Spinal cord (tissue), 10 donors: Measurements from ENCODE around the gene PSMD5. TPM values are rescaled to one million over a fixed set of nuclear protein-coding genes. Genes with fewer than 3 reads are reported as not detected.

Experiments used
- DNase-seq, 6 donors: peaks; one replicate each; pipeline versions ENCODE4 v3.0.0 to v3.0.0-alpha.2; 2013 to 2015; ENCODE audit warnings: low spot score in 6 of 6, low read depth in 4 of 6
- H3K27ac ChIP-seq: one replicate; pipeline ENCODE4 v1.5.1; 2013; ENCODE audit warnings: low read depth, low read length, control low read depth
- H3K27me3 ChIP-seq: one replicate; pipeline ENCODE4 v1.6.1; 2013; ENCODE audit warnings: low read length; ENCODE audit not compliant: control insufficient read depth, insufficient read depth
- H3K36me3 ChIP-seq: one replicate; pipeline ENCODE4 v1.6.1; 2013; ENCODE audit warnings: low read length; ENCODE audit not compliant: control insufficient read depth, insufficient read depth
- H3K4me1 ChIP-seq: one replicate; pipeline ENCODE4 v1.6.1; 2013; ENCODE audit warnings: low read length; ENCODE audit not compliant: control insufficient read depth, insufficient read depth
- H3K4me3 ChIP-seq: one replicate; pipeline ENCODE4 v1.5.1; 2013; ENCODE audit warnings: low read depth, low read length, control low read depth
- H3K9me3 ChIP-seq: one replicate; pipeline ENCODE4 v1.6.1; 2013; ENCODE audit warnings: low read length; ENCODE audit not compliant: control insufficient read depth, insufficient read depth
- WGBS: methylation state at CpG from one replicate; pipeline ENCODE4 v1.1.5; 2013; ENCODE audit warnings: missing lambda C conversion rate; ENCODE audit not compliant: insufficient coverage; 5-methylcytosine and 5-hydroxymethylcytosine counted together
- long read RNA-seq, 4 donors: transcript quantifications; one replicate each; lab custom pipeline, GENCODE V29; 2026
- polyA plus RNA-seq, 2 donors: library from polyadenylated mRNA; unstranded; fragments of 120-200 nt; gene quantifications; one replicate each; pipeline ENCODE4 v1.2.1, GENCODE V29; 2013; ENCODE audit not compliant: insufficient read length in 2 of 2
- total RNA-seq, 2 donors: library from RNA; depleted of rRNA in 1 of 2; stranded (reverse); fragments of 120-200 nt in 1 of 2; fragments of >200 nt in 1 of 2; gene quantifications; one replicate each; pipeline versions ENCODE4 v1.2.3 to v1.2.4, GENCODE V29; 2013 to 2014
- donor health status: healthy.

The PSMD5 gene
- total RNA-seq: 10 to 100 TPM; 21.0 to 32.0 TPM
- 10 to 100 TPM; 24.7 to 25.0 TPM for polyA plus RNA-seq
- long read RNA-seq, donor 1, transcript PSMD5-201 (10 exons, 3,443 nt): major isoform, 6 of 6 reads
- long read RNA-seq, donor 1, partial matches to known transcripts: 0 of 6 reads
- long read RNA-seq, donor 1, other reads (novel, unspliced or antisense): 0 of 6 reads
- long read RNA-seq, donor 2: 0 reads
- long read RNA-seq, donor 3: 0 reads
- long read RNA-seq, donor 4, partial matches to known transcripts: 0 of 4 reads
- long read RNA-seq, donor 4, other reads (novel, unspliced or antisense): 0 of 4 reads

DNA sequence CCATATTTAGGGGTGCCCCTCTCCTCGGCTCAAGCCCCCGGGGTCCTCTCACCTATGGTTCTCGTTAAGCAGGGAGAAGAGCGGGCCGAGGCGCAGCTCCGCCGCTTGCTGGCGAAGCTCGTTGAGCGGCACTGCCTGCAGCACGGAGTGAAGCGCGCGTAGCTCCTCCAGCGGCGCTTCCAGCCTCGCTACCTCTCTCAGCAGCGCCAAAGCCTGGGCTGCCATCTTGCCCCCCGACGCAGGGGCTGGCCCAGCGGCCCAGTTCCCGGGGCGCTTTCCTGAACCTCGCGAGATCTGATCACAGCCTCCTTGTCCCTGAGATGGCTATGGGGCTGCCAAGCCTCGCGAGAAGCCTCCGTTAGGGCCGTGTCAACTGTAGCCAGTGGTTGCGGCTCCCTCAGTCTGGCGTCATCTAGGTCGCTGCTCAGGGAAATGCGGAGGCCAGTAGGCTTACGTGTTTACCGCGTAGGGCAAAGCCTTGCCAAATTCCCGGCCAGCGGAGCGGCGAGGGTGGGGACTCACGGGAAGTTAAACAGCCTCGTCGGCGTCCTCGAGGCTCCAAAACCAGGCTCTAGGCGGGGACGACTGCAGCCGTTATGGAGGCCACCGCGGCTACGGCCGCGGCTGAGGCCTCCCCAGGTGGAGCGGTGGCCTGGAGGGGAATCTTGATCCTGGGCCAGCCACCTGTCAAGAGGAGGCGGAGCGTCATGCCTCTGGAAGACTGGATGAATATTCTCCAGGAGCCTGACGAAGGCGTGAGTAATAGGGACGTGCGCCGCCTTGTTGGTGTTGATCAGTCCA, at the start of gene PSMD5:
TSS of gene PSMD5 (minus strand) at position 238 of the 801 bp plus-strand sequence. CDS start at position 225, 13 bp downstream.
- Histone ChIP-seq H3K4me3 (peak within 1 kb of the TSS; percentile 91), H3K9me3 (peaks cover 2% of the 10 kb centered on the region), H3K27me3 (no peaks in the 10 kb centered on the region), H3K27ac (peak within 1 kb of the TSS; percentile 95), H3K36me3 (peaks cover 7% of the 10 kb centered on the region), H3K4me1 (peaks cover 32% of the 10 kb centered on the region)
- peak; percentile 84 to 99 (median 91) for DNase-seq
- WGBS: 2% methylated on average over 62 of the region's 62 CpGs

DNA sequence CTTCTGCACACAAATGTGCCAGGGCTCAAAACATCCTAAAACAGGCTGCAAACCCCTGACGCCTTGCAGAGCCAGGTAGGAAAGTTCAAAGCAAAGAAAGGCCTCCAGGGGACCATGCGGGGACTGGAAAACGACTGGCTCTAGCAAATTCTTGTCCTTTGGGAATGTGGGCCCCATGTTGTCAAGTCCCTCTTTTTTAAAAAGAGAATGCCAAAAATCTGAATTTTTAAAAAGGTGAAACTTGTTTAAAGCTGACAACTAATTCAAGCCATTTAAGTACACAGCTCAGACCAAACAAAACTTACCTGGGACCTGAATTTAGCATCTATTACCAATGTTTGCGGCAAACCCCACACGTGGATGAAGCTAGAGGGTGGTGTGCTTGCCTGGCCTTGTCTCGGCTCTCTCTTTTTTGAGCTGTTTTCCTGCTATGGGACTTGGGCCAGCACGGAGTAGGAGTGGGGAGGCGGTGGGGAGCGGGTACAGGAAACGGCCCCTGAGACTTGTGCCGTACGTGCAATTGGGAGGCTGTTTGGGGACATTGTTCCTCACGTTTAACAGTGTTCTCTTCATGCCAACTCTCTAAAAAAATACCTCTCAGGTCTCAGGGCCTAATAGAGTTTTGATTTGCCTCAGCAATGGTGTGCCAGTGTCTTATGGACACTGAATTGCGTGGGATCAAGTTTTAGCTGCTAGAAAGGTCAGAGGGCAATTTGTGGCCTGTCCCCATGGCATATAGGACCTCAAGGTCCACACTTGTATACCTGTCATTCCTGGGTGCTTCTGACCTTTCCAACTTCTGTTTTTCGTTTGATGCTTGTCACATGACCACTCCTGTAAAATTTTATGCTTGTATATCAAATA, 49.4 kb upstream of the PSMD5 start:
- H3K4me3 ChIP-seq: no peak overlapping the region
- H3K27ac ChIP-seq: no peak overlapping the region
- DNase-seq: no peak
- H3K9me3 ChIP-seq: no peaks in the 10 kb centered on the region
- 65% methylated on average over 7 of the region's 15 CpGs for WGBS
- no peaks in the 10 kb centered on the region for H3K36me3 ChIP-seq
- H3K27me3 ChIP-seq: no peaks in the 10 kb centered on the region
- peaks cover 17% of the 10 kb centered on the region for H3K4me1 ChIP-seq

DNA sequence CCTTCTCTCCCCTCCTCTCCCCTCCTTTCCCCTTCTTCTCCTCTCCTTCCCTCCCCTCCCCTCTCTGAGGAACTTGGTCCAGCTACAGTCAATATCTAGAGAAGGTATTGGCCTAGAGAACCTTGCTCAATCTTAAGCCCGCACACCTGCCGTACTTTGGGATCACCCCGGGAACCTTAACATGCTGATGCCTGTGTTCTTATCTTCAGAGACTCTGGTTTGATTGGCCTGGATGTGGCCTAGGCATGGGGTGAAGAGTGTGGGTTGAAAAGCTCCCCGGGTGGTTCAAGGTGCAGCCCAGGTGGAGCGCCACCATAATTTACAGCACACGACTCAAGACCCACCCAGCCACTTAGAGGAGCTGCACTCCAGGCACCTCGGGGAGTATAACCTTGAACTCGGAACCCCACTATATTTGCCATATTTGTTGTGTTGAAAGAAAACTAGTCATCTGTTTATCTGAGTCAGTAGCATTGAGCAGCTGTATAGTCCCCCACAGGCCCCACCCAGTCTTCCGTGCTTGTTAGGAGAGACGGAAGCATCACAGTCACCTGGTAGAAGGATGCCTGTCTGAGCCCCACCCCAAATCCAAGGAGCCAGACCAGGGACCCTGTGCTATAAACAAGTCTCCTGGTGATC, 48.6 kb upstream of the PSMD5 start:
- Histone ChIP-seq H3K36me3 (no peaks in the 10 kb centered on the region), H3K27me3 (no peaks in the 10 kb centered on the region), H3K9me3 (no peaks in the 10 kb centered on the region), H3K4me1 (peaks cover 12% of the 10 kb centered on the region), H3K4me3 (no peak overlapping the region), H3K27ac (no peak overlapping the region)
- no peak for DNase-seq
- WGBS: 90% methylated on average over 2 of the region's 10 CpGs

DNA sequence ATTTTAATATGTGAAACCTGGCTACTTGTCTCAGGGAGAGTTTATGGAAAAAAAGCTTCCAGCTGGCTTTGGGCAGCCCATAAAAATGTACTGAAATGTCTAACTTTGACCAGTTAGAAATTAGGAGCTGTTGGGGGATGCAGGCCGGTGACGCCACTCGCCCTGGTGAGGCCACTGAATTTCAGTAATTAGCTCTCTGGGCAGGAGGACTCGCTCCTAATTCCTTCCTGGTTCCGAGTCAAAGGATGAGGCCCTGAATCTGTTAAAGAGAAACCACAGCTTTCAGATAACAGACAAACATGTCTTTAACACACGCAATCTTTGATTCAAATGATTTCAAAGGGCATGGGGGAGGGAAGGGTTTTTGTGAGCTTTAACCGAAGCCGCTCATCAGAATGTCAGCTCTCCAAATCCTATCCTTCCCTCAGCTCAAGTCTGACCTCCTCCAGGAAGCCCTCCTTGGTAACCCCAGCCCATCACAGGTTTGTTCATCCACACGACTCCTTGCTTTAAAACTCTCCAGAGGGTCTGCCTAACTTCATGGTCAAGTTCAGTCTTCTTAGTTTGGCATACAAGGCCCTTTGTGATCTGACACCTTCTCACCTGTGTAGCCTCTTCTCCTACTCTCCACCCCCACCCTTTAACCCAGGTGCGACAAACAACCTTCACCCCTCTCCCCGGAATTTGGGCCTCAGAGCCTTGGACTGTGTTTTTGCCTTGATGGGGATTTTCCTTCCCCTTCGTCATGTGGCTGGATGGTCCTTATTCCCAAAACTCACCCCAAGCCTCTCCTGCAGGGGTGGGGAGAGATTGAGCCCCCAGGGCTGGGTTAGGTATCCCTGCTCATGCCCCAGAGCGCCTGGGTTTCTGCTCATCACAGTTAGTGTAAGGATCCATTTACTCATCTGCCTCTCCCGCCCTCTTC, 47.9 kb upstream of the PSMD5 start:
- H3K4me1 ChIP-seq: peaks cover 12% of the 10 kb centered on the region
- no peak overlapping the region for H3K27ac ChIP-seq
- H3K36me3 ChIP-seq: no peaks in the 10 kb centered on the region
- no peaks in the 10 kb centered on the region for H3K9me3 ChIP-seq
- H3K4me3 ChIP-seq: no peak overlapping the region
- no peak for DNase-seq
- WGBS: 78% methylated on average over 7 of the region's 14 CpGs
- no peaks in the 10 kb centered on the region for H3K27me3 ChIP-seq

DNA sequence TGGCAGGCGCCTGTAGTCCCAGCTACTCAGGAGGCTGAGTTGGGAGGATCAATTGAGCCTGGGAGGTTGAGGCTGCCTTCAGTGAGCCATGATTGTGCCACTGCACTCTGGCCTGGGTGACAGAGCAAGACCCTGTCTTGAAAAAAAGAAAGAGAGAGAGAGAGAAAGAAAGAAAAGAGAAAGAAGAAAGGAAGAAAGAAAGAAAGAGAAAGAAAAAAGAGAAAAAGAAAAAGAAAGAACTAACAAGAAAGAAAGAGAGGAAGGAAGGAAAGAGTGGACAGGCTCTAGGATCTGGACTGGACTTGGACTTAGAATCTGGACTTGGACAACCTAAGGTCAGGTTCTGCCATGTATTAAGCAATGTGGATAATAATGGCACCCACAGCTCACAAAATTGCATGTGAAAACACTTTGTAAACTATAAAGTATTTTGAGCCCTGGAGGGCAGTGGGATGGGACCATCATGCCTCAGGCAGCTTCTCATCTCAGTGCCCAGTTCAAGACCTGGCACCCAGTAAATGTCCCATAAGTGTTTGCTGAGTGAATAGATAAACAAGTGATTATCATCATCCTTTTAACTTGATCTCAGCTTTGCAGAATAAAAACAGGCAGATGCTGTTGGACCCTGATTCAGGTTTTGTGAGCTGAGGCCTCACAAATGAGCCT, 47.0 kb upstream of the PSMD5 start:
- Histone ChIP-seq H3K9me3 (no peaks in the 10 kb centered on the region), H3K36me3 (no peaks in the 10 kb centered on the region), H3K27ac (no peak overlapping the region), H3K4me3 (no peak overlapping the region), H3K4me1 (peaks cover 9% of the 10 kb centered on the region), H3K27me3 (no peaks in the 10 kb centered on the region)
- WGBS: 91% methylated on average over 1 of the region's 1 CpG
- peak in 1 of 6 donors; percentile 46 for DNase-seq

DNA sequence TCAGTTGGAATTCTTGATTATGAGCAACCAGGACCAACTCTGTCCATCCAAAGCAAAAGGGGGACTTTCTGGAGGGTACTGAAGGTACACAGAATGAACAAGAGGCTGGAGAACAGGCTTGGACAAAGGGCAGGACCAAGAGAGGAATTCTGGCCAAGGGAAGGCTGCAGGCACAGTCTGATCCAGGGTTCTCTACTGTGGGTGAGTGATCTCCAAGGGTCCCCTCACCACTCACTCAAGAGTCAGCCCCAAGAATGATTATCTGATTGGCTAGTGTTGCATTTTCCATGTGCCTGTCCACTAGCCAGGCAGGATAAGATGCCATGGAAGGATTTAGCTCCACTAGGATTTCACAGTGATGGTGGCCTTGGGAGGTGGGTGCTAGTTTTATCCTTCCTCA, 45.9 kb upstream of the PSMD5 start:
- Histone ChIP-seq H3K27me3 (no peaks in the 10 kb centered on the region), H3K4me3 (no peak overlapping the region), H3K27ac (no peak overlapping the region), H3K4me1 (no peaks in the 10 kb centered on the region), H3K9me3 (no peaks in the 10 kb centered on the region), H3K36me3 (no peaks in the 10 kb centered on the region)
- DNase-seq: no peak

DNA sequence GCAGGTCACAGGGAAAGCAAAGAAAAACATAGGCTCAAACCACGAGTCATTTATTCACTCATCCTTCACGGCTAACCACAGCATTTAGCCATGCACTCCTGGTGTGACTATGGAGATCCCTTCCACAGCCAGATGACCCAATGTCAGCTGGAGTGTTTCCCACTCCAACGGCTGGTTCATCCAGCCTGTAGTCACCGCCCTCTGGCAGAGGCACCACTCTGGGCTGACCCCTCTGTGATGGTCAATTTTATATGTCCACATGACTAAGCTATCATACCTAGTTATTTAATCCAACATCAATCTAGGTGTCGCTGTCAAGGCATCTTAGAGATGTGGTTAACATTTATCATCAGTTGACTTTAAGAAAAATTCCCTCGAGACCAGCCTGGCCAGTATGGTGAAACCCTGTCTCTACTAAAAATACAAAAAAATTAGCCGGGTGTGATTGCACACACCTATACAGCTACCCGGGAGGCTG, 43.8 kb upstream of the PSMD5 start:
- Histone ChIP-seq H3K9me3 (no peaks in the 10 kb centered on the region), H3K27me3 (no peaks in the 10 kb centered on the region), H3K36me3 (no peaks in the 10 kb centered on the region), H3K27ac (no peak overlapping the region), H3K4me1 (no peaks in the 10 kb centered on the region), H3K4me3 (no peak overlapping the region)
- DNase-seq: no peak
- 37% methylated on average over 3 of the region's 8 CpGs for WGBS

DNA sequence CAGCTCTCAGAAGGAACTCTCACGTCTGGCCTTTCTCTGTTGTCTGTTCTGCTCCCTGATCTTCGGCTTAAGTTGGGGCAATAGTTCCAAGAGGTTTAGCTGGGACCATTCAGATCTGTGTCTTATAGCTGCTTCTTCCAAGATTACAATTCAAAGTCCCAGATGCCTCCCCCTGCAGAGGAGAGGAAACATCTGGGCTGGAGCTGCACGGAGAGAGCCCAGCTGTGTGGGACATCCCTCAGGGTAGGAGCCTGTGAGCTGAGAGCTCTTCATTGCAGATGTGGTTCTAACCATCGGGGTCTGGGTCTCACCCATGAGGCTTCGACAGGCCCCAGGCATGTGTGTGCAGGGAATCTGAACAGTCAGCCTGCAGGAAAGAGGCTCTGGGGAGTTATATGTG, 43.2 kb upstream of the PSMD5 start:
- Histone ChIP-seq H3K27ac (no peak overlapping the region), H3K4me3 (no peak overlapping the region), H3K9me3 (no peaks in the 10 kb centered on the region), H3K27me3 (no peaks in the 10 kb centered on the region), H3K4me1 (no peaks in the 10 kb centered on the region), H3K36me3 (no peaks in the 10 kb centered on the region)
- WGBS: 37% methylated on average over 5 of the region's 5 CpGs
- DNase-seq: no peak
